Sigmoid colon (tissue), 4 donors: Measurements from ENCODE around the gene WDR91.

Experiments used
- POLR2A ChIP-seq, 2 donors: fragments of 450-650 bp; IDR thresholded peaks; one replicate each; pipeline ENCODE4 v1.6.1; 2016; ENCODE audit warnings: antibody characterized with exemption in 2 of 2, mild to moderate bottlenecking in 2 of 2, moderate library complexity in 2 of 2
- POLR2AphosphoS5 ChIP-seq, 4 donors: sonication (generic); formaldehyde crosslinking; IDR thresholded peaks; one replicate each; pipeline ENCODE4 v1.6.1; 2017; ENCODE audit warnings: antibody characterized with exemption in 4 of 4
- TF ChIP-seq, protein P1 (sequence below), 4 experiments: fragments of 450-650 bp in 3 of 4; fragments of 200-600 bp in 1 of 4; IDR thresholded peaks; one replicate each; pipeline ENCODE4 v1.5.1; 2016 to 2019; ENCODE audit warnings: antibody characterized with exemption in 4 of 4, mild to moderate bottlenecking in 3 of 4, moderate library complexity in 2 of 4

DNA sequence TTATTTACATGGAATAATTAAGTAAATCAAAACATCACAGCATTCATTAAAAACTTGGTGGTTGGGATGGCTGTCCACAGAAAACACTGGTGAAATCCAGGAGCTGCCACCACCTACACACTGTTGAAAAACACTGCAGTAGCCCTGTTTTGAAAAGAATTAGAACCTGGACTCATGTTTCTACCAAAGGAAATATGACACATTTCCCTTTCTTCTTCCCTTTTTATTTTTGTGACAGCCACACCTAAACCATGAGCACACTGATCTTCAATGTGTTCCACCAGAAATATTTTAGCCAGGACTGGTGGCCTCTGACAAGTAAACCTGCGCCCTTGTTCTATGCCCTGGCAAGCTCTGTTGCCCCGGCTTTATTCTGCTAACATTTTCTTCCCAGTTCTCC, 60.2 kb downstream of the WDR91 start:
- TF ChIP-seq, protein P1, sequence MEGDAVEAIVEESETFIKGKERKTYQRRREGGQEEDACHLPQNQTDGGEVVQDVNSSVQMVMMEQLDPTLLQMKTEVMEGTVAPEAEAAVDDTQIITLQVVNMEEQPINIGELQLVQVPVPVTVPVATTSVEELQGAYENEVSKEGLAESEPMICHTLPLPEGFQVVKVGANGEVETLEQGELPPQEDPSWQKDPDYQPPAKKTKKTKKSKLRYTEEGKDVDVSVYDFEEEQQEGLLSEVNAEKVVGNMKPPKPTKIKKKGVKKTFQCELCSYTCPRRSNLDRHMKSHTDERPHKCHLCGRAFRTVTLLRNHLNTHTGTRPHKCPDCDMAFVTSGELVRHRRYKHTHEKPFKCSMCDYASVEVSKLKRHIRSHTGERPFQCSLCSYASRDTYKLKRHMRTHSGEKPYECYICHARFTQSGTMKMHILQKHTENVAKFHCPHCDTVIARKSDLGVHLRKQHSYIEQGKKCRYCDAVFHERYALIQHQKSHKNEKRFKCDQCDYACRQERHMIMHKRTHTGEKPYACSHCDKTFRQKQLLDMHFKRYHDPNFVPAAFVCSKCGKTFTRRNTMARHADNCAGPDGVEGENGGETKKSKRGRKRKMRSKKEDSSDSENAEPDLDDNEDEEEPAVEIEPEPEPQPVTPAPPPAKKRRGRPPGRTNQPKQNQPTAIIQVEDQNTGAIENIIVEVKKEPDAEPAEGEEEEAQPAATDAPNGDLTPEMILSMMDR (IDR thresholded peaks at IDR 0.05) = no peak
- TF ChIP-seq POLR2AphosphoS5 (IDR thresholded peaks at IDR 0.05) (no peak), POLR2A (IDR thresholded peaks at IDR 0.05) (no peak)
